OCI-LY3 (cell line): Measurements from ENCODE around the gene NCOR2.

Source experiments
- EZH2phosphoT487 ChIP-seq: fragments of 200-600 bp; shearing (Covaris generic); IDR thresholded peaks from 2 replicates; pipeline ENCODE4 v1.6.1; 2018; ENCODE audit warnings: antibody characterized with exemption, mixed run types, low read depth
- TF ChIP-seq, protein P1 (sequence below): fragments of 200-600, 300-600 bp; sonication (generic); IDR thresholded peaks from 2 replicates; pipeline ENCODE4 v1.5.1; 2014; ENCODE audit warnings: antibody characterized with exemption, low read length, low read depth

DNA sequence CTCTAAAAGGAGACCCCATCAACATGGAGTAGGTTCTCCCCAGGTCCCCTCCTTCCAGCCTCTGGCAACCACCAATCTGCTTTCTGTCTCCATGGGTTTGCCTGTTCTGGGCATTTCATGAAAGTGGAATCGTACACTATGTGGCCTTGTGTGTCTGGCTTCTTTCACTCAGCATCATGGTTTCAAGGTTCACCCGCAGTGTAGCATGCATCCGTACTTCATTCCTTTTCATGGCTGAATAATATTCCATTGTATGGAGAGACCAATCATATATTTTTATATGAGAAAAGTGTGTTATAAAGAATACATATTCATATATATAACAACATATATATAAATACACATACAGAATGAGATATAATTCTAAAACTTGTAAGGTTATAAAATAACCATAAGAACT is 19.8 kb downstream of the NCOR2 start:
- TF ChIP-seq, protein P1, sequence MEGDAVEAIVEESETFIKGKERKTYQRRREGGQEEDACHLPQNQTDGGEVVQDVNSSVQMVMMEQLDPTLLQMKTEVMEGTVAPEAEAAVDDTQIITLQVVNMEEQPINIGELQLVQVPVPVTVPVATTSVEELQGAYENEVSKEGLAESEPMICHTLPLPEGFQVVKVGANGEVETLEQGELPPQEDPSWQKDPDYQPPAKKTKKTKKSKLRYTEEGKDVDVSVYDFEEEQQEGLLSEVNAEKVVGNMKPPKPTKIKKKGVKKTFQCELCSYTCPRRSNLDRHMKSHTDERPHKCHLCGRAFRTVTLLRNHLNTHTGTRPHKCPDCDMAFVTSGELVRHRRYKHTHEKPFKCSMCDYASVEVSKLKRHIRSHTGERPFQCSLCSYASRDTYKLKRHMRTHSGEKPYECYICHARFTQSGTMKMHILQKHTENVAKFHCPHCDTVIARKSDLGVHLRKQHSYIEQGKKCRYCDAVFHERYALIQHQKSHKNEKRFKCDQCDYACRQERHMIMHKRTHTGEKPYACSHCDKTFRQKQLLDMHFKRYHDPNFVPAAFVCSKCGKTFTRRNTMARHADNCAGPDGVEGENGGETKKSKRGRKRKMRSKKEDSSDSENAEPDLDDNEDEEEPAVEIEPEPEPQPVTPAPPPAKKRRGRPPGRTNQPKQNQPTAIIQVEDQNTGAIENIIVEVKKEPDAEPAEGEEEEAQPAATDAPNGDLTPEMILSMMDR, result no peak
- TF ChIP-seq EZH2phosphoT487, result no peak
